ENCODE data around the gene PRR23E. TPM values are rescaled to one million over a fixed set of nuclear protein-coding genes. Genes with fewer than 3 reads are reported as not detected.

The PRR23E gene, protein sequence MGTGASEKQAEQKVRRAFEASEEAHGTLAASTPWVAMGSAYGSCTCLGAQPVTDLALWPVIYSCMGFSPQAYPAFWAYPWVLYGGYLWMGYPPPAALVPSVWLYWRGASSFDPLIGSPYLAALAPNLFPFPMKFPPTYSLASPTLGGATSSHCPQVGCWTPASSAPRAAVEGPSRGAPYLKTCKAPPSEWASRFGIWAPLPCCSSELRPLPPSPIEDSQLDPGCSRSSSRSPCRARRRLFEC
- total RNA-seq = not detected in 2 replicates

DNA sequence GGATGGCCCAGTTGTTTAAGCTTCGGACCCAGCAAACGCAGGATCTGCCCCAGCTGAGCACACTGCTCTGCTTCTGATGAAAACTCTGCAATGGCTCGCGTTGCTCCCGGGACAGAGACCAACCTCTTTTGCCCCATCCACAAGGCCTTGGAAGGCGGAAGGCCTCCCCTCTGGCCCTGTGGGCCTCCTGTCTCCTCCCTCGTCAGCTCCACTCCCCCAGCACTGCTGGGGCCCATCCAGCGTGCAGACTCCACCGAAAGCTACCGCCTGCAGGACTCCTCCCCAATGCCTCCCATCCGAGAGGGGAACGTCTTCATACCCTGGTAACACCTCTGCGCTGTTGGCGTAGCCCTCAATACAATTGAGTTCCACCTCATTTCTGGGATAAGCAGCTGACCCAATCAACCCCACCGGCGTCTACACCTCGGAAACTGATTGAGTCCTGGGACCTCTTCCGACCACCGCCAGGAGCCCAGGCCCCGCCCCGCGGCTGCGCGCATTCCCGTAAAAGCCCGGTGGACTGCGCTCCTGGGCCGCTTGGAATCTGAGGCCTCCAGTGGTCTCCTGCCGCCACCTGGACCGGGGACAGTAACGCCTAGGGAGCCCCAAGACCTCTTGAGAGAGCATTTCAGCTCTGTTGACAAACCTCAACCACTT is at the start of gene PRR23E:
Gene PRR23E, plus strand, starts transcription at position 556 of the 657 bp plus-strand sequence. CDS start 3,555 bp downstream, outside the sequence.
- no peak for DNase-seq (ENCODE audit: low read depth in 2 of 2)

DNA sequence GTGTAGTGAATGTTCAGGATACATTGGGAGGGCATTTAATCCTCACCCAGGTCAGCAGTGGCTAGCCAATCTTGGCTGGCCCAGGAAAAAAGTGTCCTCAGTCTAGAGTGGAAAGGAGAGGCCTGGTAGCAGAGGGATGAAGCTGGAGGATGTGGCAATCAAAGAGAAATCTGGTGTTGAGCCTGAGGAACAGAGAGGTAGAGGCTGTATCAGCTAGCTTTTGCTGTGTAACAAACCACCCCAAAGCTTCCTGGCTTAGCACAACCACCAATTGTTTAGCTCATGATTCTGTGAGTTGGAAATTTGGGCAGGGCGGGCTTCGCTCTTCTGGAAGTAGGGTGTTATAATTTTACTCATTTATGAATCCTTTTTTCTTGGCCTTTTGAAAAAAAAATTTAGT is 49.8 kb upstream of the PRR23E start:
- DNase-seq (ENCODE audit: low read depth in 2 of 2) = no peak

DNA sequence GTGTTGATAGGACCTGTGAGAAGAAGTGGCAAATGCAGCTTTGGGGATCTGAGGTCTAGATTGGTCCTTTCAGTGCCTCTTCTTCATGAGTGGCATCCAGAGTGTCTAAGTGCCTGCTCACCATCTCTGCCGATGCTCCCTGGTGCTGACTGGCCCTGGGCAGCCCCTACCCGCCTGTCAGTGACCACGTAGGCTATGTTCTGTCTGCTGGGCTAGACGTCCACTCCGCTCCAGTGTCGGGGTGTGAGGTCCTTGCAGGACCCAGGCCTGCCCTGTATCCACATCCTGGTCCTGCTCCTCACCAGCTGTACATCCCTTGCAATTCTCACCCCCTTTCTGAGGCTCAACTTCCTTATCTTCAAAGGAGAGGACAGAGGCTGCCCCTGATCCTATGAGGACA is 48.3 kb upstream of the PRR23E start:
- no peak for DNase-seq (ENCODE audit: low read depth in 2 of 2)

DNA sequence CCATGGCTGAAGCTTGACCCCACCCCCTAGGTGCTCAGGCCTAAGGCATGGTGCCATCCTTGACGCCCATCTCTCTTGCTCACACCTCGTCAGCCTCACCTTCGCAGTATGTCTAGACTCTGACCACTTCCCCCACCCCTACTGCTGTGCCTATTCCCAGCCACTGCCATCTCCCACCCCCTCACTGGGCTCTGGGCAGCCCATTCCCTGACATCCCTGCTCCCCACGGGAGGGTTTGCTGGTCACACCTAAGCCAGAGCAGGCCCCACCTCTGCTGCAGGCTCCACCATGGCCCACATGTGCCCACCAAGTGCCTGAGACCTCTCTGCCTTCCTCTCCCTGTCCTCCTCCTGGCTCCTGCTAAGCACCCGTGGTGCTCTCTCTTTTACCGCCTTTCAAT is 47.7 kb upstream of the PRR23E start:
- DNase-seq (ENCODE audit: low read depth in 2 of 2) = no peak

DNA sequence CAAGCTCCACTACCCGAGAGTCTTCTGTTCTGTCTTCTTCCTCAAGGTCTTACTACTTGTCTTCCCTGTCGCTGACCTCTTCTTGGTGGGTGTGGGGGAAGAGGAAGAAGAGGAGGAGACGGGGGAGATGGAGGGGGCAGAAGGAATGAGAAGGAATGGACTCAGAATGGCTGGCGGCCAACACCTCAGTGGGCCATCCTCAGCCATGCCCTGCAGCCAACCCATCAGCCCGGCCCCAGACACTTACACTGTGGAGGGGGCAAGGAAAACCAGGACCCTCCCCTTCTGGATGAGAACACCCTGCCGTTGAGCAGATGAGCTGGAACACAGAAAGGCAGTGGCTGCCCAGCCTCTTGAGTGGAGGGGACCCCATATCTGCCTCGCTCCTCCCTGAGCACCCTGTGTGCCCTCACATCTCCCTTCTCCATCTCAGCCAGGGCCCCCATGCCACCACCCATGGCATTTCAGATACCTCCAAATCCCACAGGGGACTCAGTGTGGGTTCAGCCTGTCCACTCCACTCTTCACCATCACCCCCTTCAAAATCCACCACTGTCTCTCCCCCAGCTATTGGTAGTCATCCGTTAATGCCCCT is 45.5 kb upstream of the PRR23E start:
- no peak for DNase-seq (ENCODE audit: low read depth in 2 of 2)

DNA sequence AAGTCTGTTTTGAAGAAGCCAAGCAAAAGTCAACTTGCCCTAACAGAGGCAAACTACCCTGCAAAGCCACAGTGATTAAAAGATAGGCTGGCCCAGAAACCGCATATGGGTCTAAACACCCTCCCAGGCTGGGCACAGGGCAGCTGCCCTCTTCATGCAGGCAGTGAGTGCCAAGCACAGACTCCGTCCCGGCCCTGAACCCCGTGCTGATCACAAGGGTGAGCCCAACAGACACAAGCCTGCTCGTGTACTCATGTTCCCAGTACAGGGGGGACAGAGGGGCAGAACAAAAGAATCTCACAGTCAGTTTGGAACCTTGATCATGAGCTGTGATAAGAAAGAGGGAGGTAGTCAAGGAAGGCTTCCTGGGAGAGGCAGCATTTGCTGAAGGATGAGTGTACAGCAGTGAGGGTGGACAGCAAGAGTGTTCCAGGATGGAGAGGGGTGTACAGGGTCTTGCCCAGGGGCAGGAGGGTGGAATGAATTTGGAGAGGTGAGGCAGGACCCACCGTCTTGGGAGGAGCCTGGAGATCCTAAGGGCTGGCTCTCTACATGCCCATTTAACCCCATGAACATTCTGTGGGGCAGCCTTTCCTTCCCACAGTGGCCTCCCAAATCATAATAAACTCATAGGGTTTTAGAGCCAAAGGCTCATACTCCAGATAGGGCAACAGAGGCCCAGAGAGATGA is 43.2 kb upstream of the PRR23E start:
- no peak for DNase-seq (ENCODE audit: low read depth in 2 of 2)

DNA sequence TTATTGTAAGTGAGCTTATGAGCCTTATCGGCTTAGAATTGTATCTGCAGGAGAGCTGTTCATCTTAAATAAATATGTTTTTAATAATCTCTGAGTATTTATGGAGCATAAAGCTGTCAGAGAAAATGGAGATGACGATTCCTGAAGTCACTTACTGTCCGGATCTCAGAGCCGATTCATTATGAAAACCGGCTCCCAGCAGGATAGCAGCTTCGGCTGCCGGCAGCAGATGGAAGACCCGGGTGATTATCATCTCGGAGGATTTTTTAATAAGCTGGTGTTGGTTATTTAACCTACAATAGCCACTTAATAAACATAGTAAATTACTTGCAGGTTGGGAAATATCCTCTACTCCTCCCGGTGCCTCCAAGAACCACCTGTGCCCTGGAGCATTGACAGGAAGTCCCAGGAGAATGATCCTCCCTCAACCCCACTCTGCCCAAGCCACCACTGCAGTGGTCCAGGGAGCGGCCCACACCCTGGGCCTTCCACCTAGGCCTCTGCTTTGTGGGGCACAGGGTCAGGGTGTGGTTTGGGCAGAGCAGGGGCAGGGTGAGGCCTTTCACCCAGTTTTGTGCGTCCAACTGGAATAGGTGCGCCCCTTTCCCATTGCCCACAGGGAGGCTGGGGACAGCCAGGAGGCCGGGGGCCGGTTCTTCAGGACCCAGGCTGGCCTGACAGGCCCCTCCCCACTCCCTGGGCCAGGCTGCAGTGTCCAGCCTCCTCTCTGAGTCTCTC is 42.2 kb upstream of the PRR23E start:
- no peak for DNase-seq (ENCODE audit: low read depth in 2 of 2)

DNA sequence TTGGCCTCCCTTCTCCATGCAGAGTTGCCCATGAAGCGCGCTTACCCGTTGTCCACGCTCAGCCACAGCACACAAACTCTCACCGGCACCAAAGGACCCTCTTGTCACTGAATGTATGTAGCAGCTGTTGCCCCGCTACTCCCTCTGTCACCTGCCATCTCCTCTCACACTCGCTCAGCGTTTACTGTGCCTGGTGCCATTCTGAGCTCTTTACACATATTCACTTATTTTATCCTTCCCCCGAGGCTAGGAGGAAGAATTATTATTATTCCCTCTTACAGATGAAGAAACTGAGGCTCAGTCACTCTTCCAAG is 41.7 kb upstream of the PRR23E start:
- no peak for DNase-seq (ENCODE audit: low read depth in 2 of 2)

DNA sequence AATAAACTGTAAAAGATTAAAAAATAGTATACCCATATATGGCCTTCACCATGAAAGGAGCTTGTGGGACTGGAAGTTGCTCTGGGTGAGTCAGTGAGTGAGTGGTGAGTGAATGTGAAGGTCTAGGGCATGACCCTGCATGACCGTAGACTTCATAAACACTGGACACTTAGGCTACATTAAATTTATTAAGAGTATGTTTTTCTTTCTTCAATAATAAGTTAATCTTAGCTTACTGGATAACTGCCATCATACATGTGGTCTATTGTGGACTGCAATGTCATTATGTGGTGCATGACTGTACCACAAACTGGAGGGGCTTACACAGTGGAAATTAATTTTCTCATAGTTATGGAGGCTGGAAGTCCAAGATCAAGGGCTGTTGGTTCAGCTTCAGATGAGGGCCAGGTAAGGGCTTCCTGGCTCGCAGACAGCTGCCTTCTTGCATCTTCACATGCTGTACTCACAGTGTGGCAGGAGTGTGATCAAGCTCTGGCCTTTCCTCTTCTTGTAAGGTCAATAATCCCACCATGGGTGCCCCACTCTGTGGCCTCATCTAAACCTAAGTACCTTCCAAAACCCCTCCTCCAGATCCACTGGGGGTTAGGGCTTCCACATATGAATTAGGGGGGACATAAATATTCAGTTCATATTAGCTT is 40.8 kb upstream of the PRR23E start:
- no peak for DNase-seq (ENCODE audit: low read depth in 2 of 2)

DNA sequence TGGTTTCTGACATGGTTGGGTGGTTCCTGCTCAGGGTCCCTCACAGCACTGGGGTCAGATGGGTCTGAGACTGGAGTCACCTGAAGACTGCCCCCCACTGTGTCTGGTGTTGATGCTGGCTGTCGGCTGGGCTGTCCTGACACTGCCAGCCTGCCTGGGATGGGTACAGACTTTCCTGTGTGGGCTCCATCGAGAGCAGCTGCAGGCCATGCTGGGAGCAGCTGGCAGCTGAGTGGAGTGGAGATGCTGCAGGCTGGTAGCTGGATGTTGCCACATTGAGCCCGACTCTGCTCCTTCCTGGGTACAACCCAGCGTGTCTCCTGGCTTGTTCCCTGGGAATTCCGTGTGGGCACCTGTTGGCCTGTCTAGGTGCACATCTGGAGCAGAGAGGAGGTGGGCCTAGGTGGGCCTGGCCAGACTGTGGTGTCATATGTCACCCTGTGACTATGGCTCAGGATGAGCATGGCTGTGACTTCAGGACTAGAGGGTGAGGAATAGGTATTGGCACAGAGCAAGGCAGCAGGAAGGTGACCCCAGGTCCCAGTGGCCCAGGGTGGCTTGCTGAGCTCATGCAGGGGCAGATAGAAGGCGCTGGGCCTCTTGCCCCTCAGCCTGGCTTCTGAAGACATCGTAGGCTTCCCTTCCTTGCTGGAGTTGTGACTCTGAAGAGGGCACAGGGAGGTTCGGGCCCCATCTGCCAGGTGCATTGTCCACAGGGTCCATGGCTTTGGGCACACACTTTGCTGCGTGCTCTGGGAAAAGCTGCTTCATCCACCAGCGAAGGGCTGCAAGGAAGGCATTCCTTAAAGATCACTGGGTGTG is 40.0 kb upstream of the PRR23E start:
- DNase-seq (ENCODE audit: low read depth in 2 of 2) = no peak

DNA sequence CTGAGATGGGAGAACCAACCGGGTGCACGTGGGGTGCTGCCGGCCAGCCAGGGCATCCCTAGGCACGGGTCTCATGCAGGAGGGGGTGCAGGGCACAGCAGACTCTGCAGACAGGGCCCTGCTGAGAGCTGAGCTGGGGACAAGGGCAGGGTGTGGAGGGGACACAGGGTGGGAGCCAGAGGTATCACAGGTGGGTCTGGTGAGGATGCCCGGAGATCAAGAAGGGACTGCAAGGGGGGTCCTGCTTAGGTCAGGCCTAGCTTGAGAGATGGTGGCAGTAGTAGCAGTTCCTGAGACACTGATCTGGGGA is 39.5 kb upstream of the PRR23E start:
- DNase-seq (ENCODE audit: low read depth in 2 of 2) = no peak

DNA sequence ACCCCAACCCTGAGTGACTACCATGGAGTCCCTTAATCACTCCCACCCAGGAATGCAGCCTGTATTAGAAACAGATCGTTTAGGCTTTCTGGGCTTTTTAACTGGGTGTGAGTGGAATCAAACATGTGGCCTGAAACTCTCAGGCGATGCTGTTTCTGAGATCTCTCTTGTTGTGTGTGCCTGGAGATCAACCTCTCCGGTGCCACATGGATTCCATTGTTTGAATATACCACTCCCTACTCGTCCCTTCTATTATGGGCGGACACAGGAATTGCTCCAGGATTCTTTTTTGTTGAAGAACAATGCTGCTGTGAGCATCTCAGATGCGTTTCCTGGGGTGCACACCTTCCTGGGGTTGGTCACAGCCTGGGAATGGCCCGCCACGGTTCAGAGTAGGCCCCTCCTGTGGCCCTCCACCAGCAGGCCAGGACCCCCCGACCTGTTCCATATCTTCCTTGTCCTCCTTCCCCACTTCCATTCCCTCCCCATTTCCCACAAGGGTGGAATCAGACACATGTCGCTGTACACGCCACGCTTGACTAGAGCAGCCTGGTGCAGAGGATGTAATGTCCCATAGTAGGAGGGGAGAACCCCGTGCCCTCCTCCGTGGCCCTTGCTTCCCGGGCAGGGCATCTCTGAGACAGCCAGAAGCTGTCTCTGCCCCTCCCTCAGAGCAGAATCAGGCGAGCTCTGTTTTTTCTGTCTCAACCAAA is 36.4 kb upstream of the PRR23E start:
- DNase-seq (ENCODE audit: low read depth in 2 of 2) = no peak

DNA sequence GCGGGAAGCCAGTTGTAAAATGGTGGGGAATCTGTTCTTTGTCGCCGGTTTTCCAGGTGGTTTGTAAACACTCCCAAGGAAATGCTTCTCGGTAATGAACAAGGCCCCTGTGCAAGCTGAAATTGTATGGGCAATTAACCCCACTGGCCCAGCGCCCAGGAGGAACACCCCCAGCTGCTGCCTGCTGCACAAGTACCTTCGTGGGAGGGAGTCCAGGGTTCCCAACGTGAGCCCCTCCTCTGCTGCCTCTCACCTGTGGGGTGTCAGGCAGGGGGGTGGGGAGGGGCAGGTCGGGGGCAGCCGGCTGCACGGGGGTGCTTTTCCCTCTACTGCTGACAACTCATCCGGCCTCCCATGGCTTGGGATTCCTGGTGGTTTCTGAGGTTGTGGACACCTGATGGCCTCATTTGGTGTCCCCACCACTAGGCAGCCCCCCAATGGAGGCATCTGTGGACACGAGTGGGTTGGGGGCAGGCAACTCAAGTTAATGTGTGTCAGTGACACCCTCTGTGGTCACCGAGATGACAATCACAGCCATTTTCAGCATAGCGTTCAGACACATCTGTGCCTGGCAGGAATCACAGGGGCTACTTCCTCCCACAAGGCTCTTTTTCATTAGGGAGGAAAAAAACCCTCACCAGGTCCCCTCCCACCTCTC is 35.6 kb upstream of the PRR23E start:
- no peak for DNase-seq (ENCODE audit: low read depth in 2 of 2)

DNA sequence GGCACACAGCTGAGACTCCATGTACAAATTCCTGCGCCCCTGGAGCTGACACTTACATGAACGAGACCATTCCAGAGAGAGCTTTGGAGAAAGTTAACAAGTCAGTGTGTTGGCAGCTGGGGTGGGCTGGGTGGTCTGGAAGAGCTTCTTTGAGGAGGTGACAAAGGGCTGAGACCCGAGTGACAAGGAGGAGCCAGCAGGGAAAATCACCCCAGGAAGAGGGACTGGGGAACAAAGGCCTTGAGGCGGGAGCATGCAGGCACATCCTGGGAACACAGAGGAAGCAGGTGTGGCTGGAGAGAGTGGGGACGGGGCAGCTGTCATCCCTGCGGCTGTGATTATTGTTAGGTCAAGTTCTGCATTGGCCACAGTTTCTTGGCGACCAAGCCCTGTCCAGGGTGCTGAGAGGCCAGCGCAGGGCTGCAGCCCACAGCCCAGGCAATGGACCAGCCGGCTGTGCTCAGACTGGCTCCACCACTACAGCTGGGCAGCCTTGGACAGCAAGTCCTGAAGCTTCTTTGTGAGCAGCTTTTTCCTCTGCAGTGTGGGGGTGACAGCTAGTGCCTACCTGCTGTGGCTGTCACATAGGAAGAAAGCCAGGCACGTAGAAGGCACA is 34.2 kb upstream of the PRR23E start:
- peak; percentile 39 to 47 for DNase-seq (ENCODE audit: low read depth in 2 of 2)

DNA sequence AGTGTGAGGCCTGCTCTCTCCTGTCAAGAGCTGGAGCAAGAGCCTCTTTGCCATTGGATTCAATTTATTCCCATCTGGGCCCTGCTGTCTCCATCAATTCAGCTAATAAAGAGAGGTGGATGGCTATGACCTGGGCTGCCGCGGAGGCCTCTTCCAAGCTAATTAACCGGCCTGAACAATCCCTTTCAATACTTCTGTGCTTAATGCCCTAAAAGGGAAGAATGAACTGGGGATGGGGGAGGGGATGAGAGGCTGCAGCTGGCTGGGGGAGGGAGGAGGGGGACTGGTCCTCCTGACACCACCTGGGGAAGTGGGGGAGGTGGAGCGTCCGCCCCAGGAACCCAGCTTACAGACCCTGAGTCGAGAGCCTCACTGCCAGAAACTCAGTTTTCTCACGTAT is 33.4 kb upstream of the PRR23E start:
- no peak for DNase-seq (ENCODE audit: low read depth in 2 of 2)

DNA sequence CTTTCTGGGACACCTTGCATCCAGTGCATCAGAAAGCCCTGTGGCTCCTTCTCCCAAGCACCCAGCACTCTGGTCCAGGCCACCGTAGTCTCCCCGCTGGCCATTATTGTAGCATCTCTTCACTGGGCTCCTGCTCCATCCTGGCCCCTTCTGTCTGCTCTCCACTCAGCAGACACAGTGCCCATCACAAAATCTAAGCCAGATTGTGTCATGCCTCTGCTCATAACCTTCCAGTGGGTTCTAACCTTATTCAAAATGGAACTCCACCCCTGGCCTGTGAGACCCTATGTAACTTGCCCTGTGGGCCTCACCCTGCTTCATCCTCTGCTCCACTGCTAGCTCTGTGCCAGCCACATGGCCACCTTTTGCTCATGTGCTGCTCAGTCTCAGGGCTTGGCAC is 31.7 kb upstream of the PRR23E start:
- no peak for DNase-seq (ENCODE audit: low read depth in 2 of 2)

DNA sequence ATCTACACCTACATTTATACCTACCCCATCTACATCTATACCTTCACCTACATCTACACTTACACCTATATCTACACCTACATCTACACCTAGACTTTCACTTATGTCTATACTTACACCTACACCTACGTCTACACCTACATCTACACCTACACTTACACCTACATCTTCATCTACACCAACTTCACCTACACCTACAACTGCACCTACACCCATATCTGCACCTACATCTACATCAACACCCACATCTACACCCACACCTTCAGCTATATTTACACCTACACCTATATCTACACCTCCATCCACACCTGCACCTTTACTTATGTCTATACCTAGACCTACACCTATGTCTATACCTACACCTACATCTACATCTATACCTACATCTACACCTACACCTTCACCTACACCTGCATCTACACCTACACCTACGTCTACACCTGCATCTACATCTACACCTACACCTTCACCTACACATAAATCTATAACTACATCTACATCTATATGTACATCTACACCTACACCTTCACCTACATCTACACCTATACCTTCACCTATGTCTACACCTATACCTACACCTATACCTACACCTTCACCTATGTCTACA is 30.9 kb upstream of the PRR23E start:
- DNase-seq (ENCODE audit: low read depth in 2 of 2) = no peak

DNA sequence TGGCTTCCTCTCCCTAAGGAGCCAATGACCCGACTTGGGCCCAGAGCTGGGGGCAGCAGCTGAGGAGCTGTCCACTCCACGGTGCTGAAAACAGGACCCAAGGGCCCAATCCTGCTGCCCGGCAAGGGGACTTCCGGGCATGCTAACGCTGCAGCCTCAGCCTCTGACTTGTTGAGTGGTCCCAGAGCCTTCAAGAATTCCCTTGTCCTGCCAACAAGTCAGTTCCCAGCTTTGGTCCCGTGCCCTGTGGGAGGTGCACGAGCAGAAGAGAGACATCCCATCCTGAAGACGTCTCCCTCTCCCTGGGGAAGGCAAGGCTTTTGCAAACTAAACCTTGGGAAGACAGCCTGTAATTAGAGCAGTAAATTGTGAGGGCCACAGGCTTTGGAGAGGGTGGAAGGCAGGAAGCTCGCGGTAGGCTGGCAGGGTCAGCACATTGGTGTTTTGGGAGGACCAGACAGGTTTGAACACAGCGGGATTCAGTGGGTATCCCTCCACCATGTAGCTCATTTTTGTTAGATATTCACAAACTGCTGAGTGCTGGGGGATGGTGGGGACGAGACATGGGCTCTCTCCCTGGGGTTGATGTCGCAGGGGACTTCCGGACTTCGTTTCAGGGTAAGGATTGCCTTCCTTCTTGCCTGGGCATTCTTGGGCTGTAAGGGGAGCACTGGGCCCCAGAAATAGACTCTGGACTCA is 29.8 kb upstream of the PRR23E start:
- peak in 1 of 2 donors; percentile 6 for DNase-seq (ENCODE audit: low read depth in 2 of 2)
